ENCODE results near the gene SP5.
"Not testable (repeated sequence)": the region's sequence is repeated elsewhere in the genome, so short reads cannot be mapped to it uniquely, and the experiment has no call there.

Gene SP5

GRCh38 chr2:170740660-170741059 lies 25.5 kb downstream of the SP5 start:
- DNase-seq: no peak

- DNase-seq: no peak
Observed at GRCh38 chr2:170742000-170742399, 26.9 kb downstream of the SP5 start.

- no peak for DNase-seq
Observed at GRCh38 chr2:170742896-170743529, 27.9 kb downstream of the SP5 start.

GRCh38 chr2:170743530-170744239 lies 28.5 kb downstream of the SP5 start:
- no peak for DNase-seq

GRCh38 chr2:170744248-170745002 lies 29.3 kb downstream of the SP5 start:
- no peak for DNase-seq

GRCh38 chr2:170745305-170745704 lies 30.2 kb downstream of the SP5 start:
- DNase-seq: no peak

GRCh38 chr2:170747921-170748320 lies 32.8 kb downstream of the SP5 start:
- DNase-seq: no peak

- not testable (repeated sequence) for DNase-seq
Observed at GRCh38 chr2:170751555-170751954, 36.4 kb downstream of the SP5 start.

GRCh38 chr2:170761572-170761971 lies 46.4 kb downstream of the SP5 start:
- no peak for DNase-seq

GRCh38 chr2:170762760-170763159 lies 47.6 kb downstream of the SP5 start:
- no peak for DNase-seq

GRCh38 chr2:170763232-170763631 lies 48.1 kb downstream of the SP5 start:
- no peak for DNase-seq

GRCh38 chr2:170764880-170765261 lies 49.7 kb downstream of the SP5 start:
- DNase-seq: no peak

GRCh38 chr2:170766693-170767092 lies 51.6 kb downstream of the SP5 start:
- no peak for DNase-seq
